ENCODE results near the gene APOBEC3F.

- TF ChIP-seq CTCF (IDR thresholded peaks at IDR 0.05; ENCODE audit: borderline replicate concordance, extremely low read depth, low read length, poor library complexity, severe bottlenecking) (peak; percentile 36), EZH2 (IDR thresholded peaks at IDR 0.05; ENCODE audit: borderline replicate concordance, low read depth, low read length, severe bottlenecking) (no peak)
Measured at GRCh38 chr22:39013942-39014722, 26.5 kb upstream of the APOBEC3F start, which contains the start of gene APOBEC3C.
